Retinal pigment epithelial cell (primary cell): ENCODE results near the gene CHST10.

Experiments used
- DNase-seq: peaks from one replicate; pipeline ENCODE4 v3.0.0-alpha.2; 2010; ENCODE audit warnings: low read depth
- H3K4me3 ChIP-seq: 2 replicates; pipeline ENCODE4 v1.5.1; 2011; ENCODE audit warnings: mild to moderate bottlenecking, low read length, control low read depth, moderate library complexity
- CTCF ChIP-seq: conservative IDR thresholded peaks from 2 replicates; pipeline ENCODE4 v1.5.1; 2011; ENCODE audit warnings: low read depth, low read length, control low read depth, inconsistent platforms

Gene CHST10

GRCh38 chr2:100403722-100404121 is 13.7 kb downstream of the CHST10 start:
- TF ChIP-seq CTCF = no peak
- H3K4me3 ChIP-seq = no peak overlapping the region
- DNase-seq = no peak

- DNase-seq = no peak
- no peak overlapping the region for H3K4me3 ChIP-seq
- no peak for TF ChIP-seq CTCF
Measured at GRCh38 chr2:100401268-100401667, 16.2 kb downstream of the CHST10 start.

- no peak for DNase-seq
Measured at GRCh38 chr2:100399714-100400113, 17.8 kb downstream of the CHST10 start.

GRCh38 chr2:100397976-100398375 is 19.5 kb downstream of the CHST10 start:
- H3K4me3 ChIP-seq = no peak overlapping the region
- DNase-seq = no peak
- TF ChIP-seq CTCF = no peak

More at GRCh38 chr2:100399714-100400113, 17.8 kb downstream of the CHST10 start:
- no peak for TF ChIP-seq CTCF
- no peak overlapping the region for H3K4me3 ChIP-seq

GRCh38 chr2:100397118-100397860 is 20.2 kb downstream of the CHST10 start:
- no peak overlapping the region for H3K4me3 ChIP-seq
- DNase-seq = no peak
- no peak for TF ChIP-seq CTCF

- no peak overlapping the region for H3K4me3 ChIP-seq
- TF ChIP-seq CTCF = no peak
- no peak for DNase-seq
Measured at GRCh38 chr2:100396483-100396882, 21.0 kb downstream of the CHST10 start.
